NCI-H2196 (cell line): ENCODE data around the gene MAP3K7.
"Not testable (repeated sequence)": the region's sequence is repeated elsewhere in the genome, so short reads cannot be mapped to it uniquely, and the experiment has no call there.

Source experiments
- DNase-seq: peaks from one replicate; lab custom pipeline; 2025; ENCODE audit not compliant: unreplicated experiment; lab: John Stamatoyannopoulos, UW

MAP3K7 gene

GRCh38 chr6:90578894-90579549 is 7.8 kb downstream of the MAP3K7 start:
- DNase-seq: no peak

GRCh38 chr6:90575267-90575666 is 11.6 kb downstream of the MAP3K7 start:
- no peak for DNase-seq

- no peak for DNase-seq
Observed at GRCh38 chr6:90574610-90575009, 12.3 kb downstream of the MAP3K7 start.

GRCh38 chr6:90573624-90574023 is 13.2 kb downstream of the MAP3K7 start:
- DNase-seq: no peak

GRCh38 chr6:90572856-90573255 is 14.0 kb downstream of the MAP3K7 start:
- DNase-seq: no peak

- DNase-seq: no peak
Observed at GRCh38 chr6:90569223-90569622, 17.6 kb downstream of the MAP3K7 start.

- DNase-seq: not testable (repeated sequence)
Observed at GRCh38 chr6:90567682-90568081, 19.2 kb downstream of the MAP3K7 start.

- not testable (repeated sequence) for DNase-seq
Observed at GRCh38 chr6:90562341-90562740, 24.5 kb downstream of the MAP3K7 start.

GRCh38 chr6:90559931-90560330 is 26.9 kb downstream of the MAP3K7 start:
- DNase-seq: no peak

GRCh38 chr6:90557006-90557405 is 29.9 kb downstream of the MAP3K7 start:
- no peak for DNase-seq

GRCh38 chr6:90547991-90548390 is 38.9 kb downstream of the MAP3K7 start:
- DNase-seq: no peak

GRCh38 chr6:90547079-90547478 is 39.8 kb downstream of the MAP3K7 start:
- DNase-seq: no peak

- no peak for DNase-seq
Observed at GRCh38 chr6:90545448-90545847, 41.4 kb downstream of the MAP3K7 start.

- no peak for DNase-seq
Observed at GRCh38 chr6:90544741-90545140, 42.1 kb downstream of the MAP3K7 start.

GRCh38 chr6:90544081-90544480 is 42.8 kb downstream of the MAP3K7 start:
- DNase-seq: no peak

- DNase-seq: no peak
Observed at GRCh38 chr6:90541221-90541620, 45.7 kb downstream of the MAP3K7 start.

- no peak for DNase-seq
Observed at GRCh38 chr6:90538278-90539046, 48.4 kb downstream of the MAP3K7 start.

GRCh38 chr6:90537723-90538258 is 49.1 kb downstream of the MAP3K7 start:
- DNase-seq: no peak

- no peak for DNase-seq
Observed at GRCh38 chr6:90537027-90537426, 49.8 kb downstream of the MAP3K7 start.

- DNase-seq: no peak
Observed at GRCh38 chr6:90536520-90536919, 50.4 kb downstream of the MAP3K7 start.

GRCh38 chr6:90534337-90535025 is 52.4 kb downstream of the MAP3K7 start:
- DNase-seq: no peak
